Nephron progenitor cell (in vitro differentiated cells): ENCODE measurements around the gene EBNA1BP2.

Source experiments
- DNase-seq: peaks from one replicate; pipeline ENCODE4 v3.0.0; 2021
- H3K27ac Mint-ChIP-seq: 2 replicates; pipeline ENCODE4 v1.8.0; 2021; ENCODE audit warnings: mild to moderate bottlenecking, moderate library complexity, mixed read lengths
- H3K27me3 Mint-ChIP-seq: 2 replicates; pipeline ENCODE4 v1.8.0; 2021; ENCODE audit warnings: mild to moderate bottlenecking, low read depth, mixed read lengths; ENCODE audit not compliant: poor library complexity
- H3K36me3 Mint-ChIP-seq: 2 replicates; pipeline ENCODE4 v1.8.0; 2021; ENCODE audit warnings: low read depth, mixed read lengths
- H3K4me1 Mint-ChIP-seq: 2 replicates; pipeline ENCODE4 v1.8.0; 2021; ENCODE audit warnings: mixed read lengths
- H3K4me3 Mint-ChIP-seq: 2 replicates; pipeline ENCODE4 v1.8.0; 2021; ENCODE audit warnings: mild to moderate bottlenecking, moderate library complexity, mixed read lengths
- H3K9me3 Mint-ChIP-seq: 2 replicates; pipeline ENCODE4 v1.8.0; 2021; ENCODE audit warnings: mild to moderate bottlenecking, moderate library complexity, mixed read lengths
- TF ChIP-seq, protein P1 (sequence below): fragments of 200-600 bp; sonication (generic); IDR thresholded peaks from 2 replicates; pipeline ENCODE4 v1.5.0; 2021; ENCODE audit warnings: antibody characterized with exemption

Gene EBNA1BP2

DNA sequence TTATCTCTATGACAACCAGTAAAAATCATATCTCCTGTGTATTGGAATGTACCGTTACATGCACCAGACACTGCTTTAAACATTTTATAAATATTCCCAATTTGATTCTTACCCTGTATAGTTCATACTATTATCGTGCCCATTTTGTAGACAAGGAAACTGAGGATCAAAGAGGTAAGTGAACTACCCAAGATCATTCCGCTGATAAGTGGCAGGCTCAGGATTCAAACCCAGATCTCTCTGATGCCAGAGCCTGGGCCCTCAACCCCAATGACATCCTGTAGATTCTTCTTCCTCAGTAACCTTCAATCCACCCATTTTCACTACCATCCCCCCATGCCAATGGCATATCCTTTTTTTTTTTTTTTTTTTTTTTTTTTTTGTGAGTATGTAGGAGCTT lies 12.3 kb upstream of the EBNA1BP2 start:
- Mint-ChIP-seq H3K4me1 (no peaks in the 10 kb centered on the region), H3K9me3 (peaks cover 8% of the 10 kb centered on the region), H3K4me3 (no peak overlapping the region), H3K27me3 (peaks cover 28% of the 10 kb centered on the region), H3K27ac (no peak overlapping the region), H3K36me3 (no peaks in the 10 kb centered on the region)
- DNase-seq: no peak
- TF ChIP-seq, protein P1, sequence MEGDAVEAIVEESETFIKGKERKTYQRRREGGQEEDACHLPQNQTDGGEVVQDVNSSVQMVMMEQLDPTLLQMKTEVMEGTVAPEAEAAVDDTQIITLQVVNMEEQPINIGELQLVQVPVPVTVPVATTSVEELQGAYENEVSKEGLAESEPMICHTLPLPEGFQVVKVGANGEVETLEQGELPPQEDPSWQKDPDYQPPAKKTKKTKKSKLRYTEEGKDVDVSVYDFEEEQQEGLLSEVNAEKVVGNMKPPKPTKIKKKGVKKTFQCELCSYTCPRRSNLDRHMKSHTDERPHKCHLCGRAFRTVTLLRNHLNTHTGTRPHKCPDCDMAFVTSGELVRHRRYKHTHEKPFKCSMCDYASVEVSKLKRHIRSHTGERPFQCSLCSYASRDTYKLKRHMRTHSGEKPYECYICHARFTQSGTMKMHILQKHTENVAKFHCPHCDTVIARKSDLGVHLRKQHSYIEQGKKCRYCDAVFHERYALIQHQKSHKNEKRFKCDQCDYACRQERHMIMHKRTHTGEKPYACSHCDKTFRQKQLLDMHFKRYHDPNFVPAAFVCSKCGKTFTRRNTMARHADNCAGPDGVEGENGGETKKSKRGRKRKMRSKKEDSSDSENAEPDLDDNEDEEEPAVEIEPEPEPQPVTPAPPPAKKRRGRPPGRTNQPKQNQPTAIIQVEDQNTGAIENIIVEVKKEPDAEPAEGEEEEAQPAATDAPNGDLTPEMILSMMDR: no peak

DNA sequence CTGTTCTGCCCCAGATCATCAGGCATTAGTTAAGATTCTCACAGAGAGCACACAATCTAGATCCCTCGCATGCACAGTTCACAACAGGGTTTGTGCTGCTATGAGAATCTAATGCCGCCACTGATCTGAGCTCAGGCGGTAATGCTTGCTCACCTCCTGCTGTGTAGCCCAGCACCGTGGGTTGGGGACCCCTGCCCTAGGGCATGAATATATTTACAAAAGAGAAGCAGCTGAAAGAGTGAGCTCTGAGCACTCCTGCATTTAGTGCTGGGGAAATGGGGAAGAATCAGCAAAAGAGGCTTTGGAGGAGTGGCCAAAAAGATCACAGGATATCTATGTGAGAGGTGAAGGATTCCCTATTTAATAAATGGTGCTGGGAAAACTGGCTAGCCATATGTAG lies 5.6 kb upstream of the EBNA1BP2 start:
- Mint-ChIP-seq H3K9me3 (peaks cover 3% of the 10 kb centered on the region), H3K27me3 (peaks cover 50% of the 10 kb centered on the region), H3K4me3 (no peak overlapping the region), H3K27ac (no peak overlapping the region), H3K36me3 (no peaks in the 10 kb centered on the region), H3K4me1 (peaks cover 10% of the 10 kb centered on the region)
- no peak for DNase-seq
- TF ChIP-seq, protein P1: no peak

GRCh38 chr1:43174873-43175272 lies 2.8 kb upstream of the EBNA1BP2 start:
- Mint-ChIP-seq H3K27ac (no peak overlapping the region), H3K4me1 (peaks cover 28% of the 10 kb centered on the region)
- TF ChIP-seq, protein P1: no peak

DNA sequence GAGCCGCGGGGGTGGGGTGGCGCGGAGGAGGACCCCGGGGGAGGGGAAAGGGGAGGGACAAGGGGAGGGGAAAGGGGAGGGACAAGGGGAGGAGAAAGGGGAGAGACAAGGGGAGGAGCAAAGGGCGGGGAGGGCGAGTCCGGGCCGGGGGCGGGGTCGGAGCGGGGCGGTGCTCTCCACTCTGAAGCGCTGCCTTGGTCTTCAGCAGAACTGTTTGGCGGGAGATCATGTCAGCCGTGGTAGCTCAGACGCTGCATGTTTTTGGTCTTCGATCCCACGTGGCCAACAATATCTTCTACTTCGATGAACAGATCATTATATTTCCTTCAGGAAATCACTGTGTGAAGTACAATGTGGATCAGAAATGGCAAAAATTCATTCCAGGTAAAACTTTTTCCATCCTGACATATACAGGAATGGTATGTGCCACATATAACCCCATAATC lies 460 bp upstream of the EBNA1BP2 start:
- Mint-ChIP-seq H3K9me3 (peaks cover 3% of the 10 kb centered on the region), H3K27me3 (peaks cover 28% of the 10 kb centered on the region), H3K36me3 (peaks cover 34% of the 10 kb centered on the region), H3K4me3 (peak overlapping the region; percentile 95), H3K27ac (peak overlapping the region; percentile 96), H3K4me1 (peaks cover 28% of the 10 kb centered on the region)
- DNase-seq: peak; percentile 90
- TF ChIP-seq, protein P1: no peak

More at GRCh38 chr1:43174873-43175272, 2.8 kb upstream of the EBNA1BP2 start:
- Mint-ChIP-seq H3K36me3 (peaks cover 14% of the 10 kb centered on the region), H3K27me3 (peaks cover 37% of the 10 kb centered on the region), H3K9me3 (peaks cover 3% of the 10 kb centered on the region), H3K4me3 (no peak overlapping the region)
- no peak for DNase-seq

DNA sequence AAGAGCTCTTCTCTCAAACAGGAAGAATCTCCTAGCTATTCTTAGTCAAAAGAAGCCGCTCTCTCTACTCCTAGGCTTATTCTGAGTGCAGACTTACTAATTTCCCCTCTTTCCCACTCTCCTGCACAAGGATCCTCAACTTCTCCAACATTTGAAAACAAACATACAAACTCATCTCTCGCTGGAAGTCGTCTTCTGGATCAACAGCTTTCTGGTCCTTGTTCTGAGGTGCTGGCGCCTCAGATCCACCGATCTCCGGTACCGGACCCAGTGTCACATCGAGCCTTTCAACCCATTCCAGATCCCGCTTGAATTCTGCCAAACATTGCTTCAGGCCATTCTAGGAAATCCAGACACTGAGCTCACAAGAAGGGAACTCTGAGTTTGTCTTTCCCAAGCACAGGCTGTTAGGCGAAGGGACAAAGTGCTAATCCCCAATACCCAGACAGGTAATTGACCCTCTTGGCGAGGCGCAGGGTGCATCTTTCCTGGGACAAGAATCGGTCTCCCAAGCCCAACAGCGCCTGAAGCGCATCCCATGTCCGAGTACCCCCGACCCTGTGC lies 696 bp downstream of the EBNA1BP2 start:
- DNase-seq: no peak
- TF ChIP-seq, protein P1: no peak
- H3K4me1 Mint-ChIP-seq: peaks cover 19% of the 10 kb centered on the region
- peaks cover 43% of the 10 kb centered on the region for H3K36me3 Mint-ChIP-seq
- H3K4me3 Mint-ChIP-seq: peak overlapping the region; percentile 95
- peaks cover 18% of the 10 kb centered on the region for H3K27me3 Mint-ChIP-seq
- H3K9me3 Mint-ChIP-seq: peaks cover 3% of the 10 kb centered on the region
- H3K27ac Mint-ChIP-seq: peak overlapping the region; percentile 96

- Mint-ChIP-seq H3K27ac (no peak overlapping the region), H3K9me3 (no peaks in the 10 kb centered on the region), H3K36me3 (peaks cover 70% of the 10 kb centered on the region), H3K27me3 (no peaks in the 10 kb centered on the region), H3K4me3 (no peak overlapping the region), H3K4me1 (peaks cover 4% of the 10 kb centered on the region)
- DNase-seq: no peak
- TF ChIP-seq, protein P1: no peak
Measured at GRCh38 chr1:43165765-43166164, 6.3 kb downstream of the EBNA1BP2 start.
